B cell (primary cell): ENCODE measurements around the gene APOB. TPM values are rescaled to one million over a fixed set of nuclear protein-coding genes. Genes with fewer than 3 reads are reported as not detected.

ENCODE experiments used
- ATAC-seq: fragments of 200-7000 bp; cut with Tn5 transposase; one replicate; pipeline ENCODE4 v1.10.0; 2021; ENCODE audit warnings: low read depth, mild to moderate bottlenecking, moderate number of reproducible peaks, moderate library complexity
- CTCF ChIA-PET: fragments of 350-600 bp; sonication (Branson Sonifier 250); formaldehyde crosslinking; loops from one replicate; lab custom pipeline; 2021; ENCODE audit warnings: antibody characterized with exemption, inconsistent platforms; lab: Charles Lee
- POLR2A ChIA-PET: fragments of 350-600 bp; sonication (Branson Sonifier 250); formaldehyde crosslinking; loops from one replicate; lab custom pipeline; 2021; ENCODE audit warnings: antibody characterized with exemption; lab: Charles Lee
- DNase-seq: peaks from one replicate; pipeline ENCODE4 v3.0.0; 2013
- H2AFZ ChIP-seq: 2 replicates; pipeline ENCODE4 v1.6.1; 2012; ENCODE audit warnings: mild to moderate bottlenecking, low read depth, low read length; ENCODE audit not compliant: insufficient read depth, poor library complexity, severe bottlenecking
- H3K27ac ChIP-seq, 2 donors: 1 replicate in 1 of 2; 2 replicates in 1 of 2; pipeline ENCODE4 v1.5.1; 2012 to 2013; ENCODE audit warnings: low read length in 2 of 2, mild to moderate bottlenecking in 2 of 2, moderate library complexity in 1 of 2
- H3K27me3 ChIP-seq, 4 experiments: fragments of 200-600 bp in 1 of 4; sonication (generic) in 1 of 4; replicated peaks in 1 of 4; 1 replicate in 2 of 4; 2 replicates in 2 of 4; pipeline versions ENCODE4 v1.6.1 to v1.7.0; 2013 to 2016; ENCODE audit warnings: low read length in 3 of 4, mild to moderate bottlenecking in 2 of 4, mixed read lengths in 1 of 4, moderate library complexity in 1 of 4; ENCODE audit not compliant: insufficient read depth in 4 of 4, control insufficient read depth in 3 of 4; ENCODE audit errors: control extremely low read depth in 1 of 4
- H3K36me3 ChIP-seq, 2 experiments: replicated peaks in 1 of 2; 1 replicate in 1 of 2; 2 replicates in 1 of 2; pipeline versions ENCODE4 v1.6.1 to v1.7.1; 2013; ENCODE audit warnings: low read length in 1 of 2; ENCODE audit not compliant: insufficient read depth in 2 of 2, control insufficient read depth in 1 of 2; ENCODE audit errors: control extremely low read depth in 1 of 2, extremely low read depth in 1 of 2
- H3K4me1 ChIP-seq, 2 donors: fragments of 200-600 bp in 1 of 2; sonication (generic) in 1 of 2; 1 replicate in 1 of 2; 2 replicates in 1 of 2; pipeline versions ENCODE4 v1.5.1 to v1.6.1; 2013 to 2017; ENCODE audit warnings: low read length in 2 of 2; ENCODE audit not compliant: control insufficient read depth in 2 of 2, insufficient read depth in 2 of 2
- H3K4me2 ChIP-seq: replicated peaks from 2 replicates; pipeline ENCODE3; 2012; ENCODE audit warnings: mild to moderate bottlenecking, low read depth, low read length; ENCODE audit not compliant: poor library complexity, severe bottlenecking
- H3K4me3 ChIP-seq, 5 experiments: fragments of 200-600 bp in 1 of 5; sonication (generic) in 1 of 5; 1 replicate in 3 of 5; 2 replicates in 2 of 5; pipeline versions ENCODE4 v1.5.1 to v1.7.0; 2011 to 2016; ENCODE audit warnings: low read length in 4 of 5, mild to moderate bottlenecking in 4 of 5, low read depth in 2 of 5, control low read depth in 1 of 5, moderate library complexity in 1 of 5; ENCODE audit not compliant: insufficient read depth in 1 of 5; ENCODE audit errors: control extremely low read depth in 1 of 5, extremely low read depth in 1 of 5
- H3K79me2 ChIP-seq: fragments of 200-600 bp; sonication (generic); one replicate; pipeline ENCODE4 v1.6.0; 2016; ENCODE audit warnings: low read length; ENCODE audit not compliant: control insufficient read depth, insufficient read depth
- H3K9ac ChIP-seq: fragments of 200-600 bp; sonication (generic); 2 replicates; pipeline ENCODE4 v1.6.1; 2017; ENCODE audit warnings: mild to moderate bottlenecking, low read length, moderate library complexity
- H3K9me3 ChIP-seq, 3 donors: one replicate each; pipeline versions ENCODE4 v1.6.1 to v1.7.1; 2013; ENCODE audit warnings: low read length in 2 of 3; ENCODE audit not compliant: control insufficient read depth in 2 of 3, insufficient read depth in 1 of 3; ENCODE audit errors: control extremely low read depth in 1 of 3
- H4K20me1 ChIP-seq: 2 replicates; pipeline ENCODE4 v1.6.0; 2012; ENCODE audit warnings: mild to moderate bottlenecking, low read length; ENCODE audit not compliant: insufficient read depth, control insufficient read depth, poor library complexity, severe bottlenecking
- H3K27ac Mint-ChIP-seq: one replicate; pipeline ENCODE4 v1.8.0; 2021; ENCODE audit warnings: mixed read lengths
- H3K27me3 Mint-ChIP-seq: one replicate; pipeline ENCODE4 v1.8.0; 2021; ENCODE audit warnings: mixed read lengths
- H3K4me1 Mint-ChIP-seq: one replicate; pipeline ENCODE4 v1.8.0; 2021; ENCODE audit warnings: mixed read lengths
- H3K4me3 Mint-ChIP-seq: one replicate; pipeline ENCODE4 v1.8.0; 2021; ENCODE audit warnings: mixed read lengths
- H3K9me3 Mint-ChIP-seq: one replicate; pipeline ENCODE4 v1.8.0; 2022; ENCODE audit warnings: mixed read lengths; ENCODE audit not compliant: insufficient read depth
- CTCF ChIP-seq: fragments of 200-600 bp; IDR thresholded peaks from one replicate; pipeline ENCODE4 v1.8.0; 2022; ENCODE audit warnings: antibody characterized with exemption, mild to moderate bottlenecking
- EZH2 ChIP-seq: IDR thresholded peaks from 2 replicates; pipeline ENCODE4 v1.6.1; 2012; ENCODE audit warnings: borderline replicate concordance, low read depth, mild to moderate bottlenecking, moderate library complexity, low read length; ENCODE audit not compliant: insufficient read depth, poor library complexity, severe bottlenecking
- WGBS: methylation state at CpG from one replicate; pipeline ENCODE4 v1.1.5; 2013; ENCODE audit warnings: missing lambda C conversion rate; ENCODE audit not compliant: insufficient coverage; 5-methylcytosine and 5-hydroxymethylcytosine counted together
- intact Hi-C: fragments of 100-400 bp; cut with micrococcal nuclease; formaldehyde crosslinking; loops from one replicate; pipeline ENCODE4 v1.10.0; 2022
- polyA plus RNA-seq: library from polyadenylated mRNA; depleted of rRNA; stranded (reverse); fragments of >200 nt; gene quantifications from 2 replicates; pipeline ENCODE4 v1.2.3, GENCODE V29; 2012
- total RNA-seq, 2 donors: library from RNA; stranded (reverse); fragments of 120-200 nt in 1 of 2; gene quantifications; 1 replicate in 1 of 2; 2 replicates in 1 of 2; pipeline versions ENCODE4 v1.2.3 to v1.2.4, GENCODE V29; 2013 to 2022

Gene APOB
- total and polyA plus RNA-seq, 2 donors (not counting 1 experiment from before 2014, with no cell fraction given), result not detected

GRCh38 chr2:20977520-20978180, 66.2 kb downstream of the APOB start:
- DNase-seq (no peak), ATAC-seq (no peak)
- Histone ChIP-seq H3K27me3 (peaks cover 0 to 2% (median 0%) of the 10 kb centered on the region in 4 experiments), H4K20me1 (no peaks in the 10 kb centered on the region), H3K36me3 (no peaks in the 10 kb centered on the region), H3K4me1 (no peaks in the 10 kb centered on the region), H3K4me3 (no peak overlapping the region), H3K9me3 (no peaks in the 10 kb centered on the region), H3K27ac (no peak overlapping the region), H3K9ac (no peak overlapping the region), H2AFZ (no peak overlapping the region), H3K4me2 (no peak overlapping the region), H3K79me2 (no peaks in the 10 kb centered on the region)
- Mint-ChIP-seq H3K27ac (no peak overlapping the region), H3K4me1 (no peaks in the 10 kb centered on the region), H3K27me3 (peaks cover 19% of the 10 kb centered on the region), H3K9me3 (no peaks in the 10 kb centered on the region), H3K4me3 (no peak overlapping the region)
- intact Hi-C loops, result no loop called here
- CTCF ChIA-PET, result interaction anchor here (1.4 kb wide), 1 partner anchor 15 kb away, joined by 4 read pairs; no protein-coding TSS in a partner anchor
- POLR2A ChIA-PET, result no interaction called here
- TF ChIP-seq CTCF (no peak), EZH2 (no peak)
- 19% methylated on average over 2 of the region's 4 CpGs for WGBS

- Histone ChIP-seq H3K79me2 (no peaks in the 10 kb centered on the region), H3K27me3 (no peaks in the 10 kb centered on the region), H3K4me3 (no peak overlapping the region), H3K9ac (no peak overlapping the region), H3K4me1 (no peaks in the 10 kb centered on the region), H3K36me3 (no peaks in the 10 kb centered on the region), H2AFZ (no peak overlapping the region), H4K20me1 (no peaks in the 10 kb centered on the region), H3K27ac (no peak overlapping the region), H3K4me2 (no peak overlapping the region), H3K9me3 (no peaks in the 10 kb centered on the region)
- no peak for TF ChIP-seq CTCF
- ChIA-PET POLR2A (no interaction called here), CTCF (no interaction called here)
- intact Hi-C loops, result no loop called here
- no peak overlapping the region for H3K4me3 Mint-ChIP-seq
- ATAC-seq, result no peak
- 100% methylated on average over 2 of the region's 4 CpGs for WGBS
- no peaks in the 10 kb centered on the region for H3K4me1 Mint-ChIP-seq
- no peak for DNase-seq
- no peak overlapping the region for H3K27ac Mint-ChIP-seq
- no peaks in the 10 kb centered on the region for H3K9me3 Mint-ChIP-seq
- peaks cover 16% of the 10 kb centered on the region for H3K27me3 Mint-ChIP-seq
Measured at GRCh38 chr2:20976527-20976926, 67.3 kb downstream of the APOB start.
